ENCODE measurements around the gene CAPRIN2. TPM values are rescaled to one million over a fixed set of nuclear protein-coding genes. Genes with fewer than 3 reads are reported as not detected.

CAPRIN2 gene
- total and polyA plus RNA-seq, 2 of the 8 experiments (the other 6 are each of a cell fraction or from before 2014, with no cell fraction given) = 24.8 to 52.0 TPM

- Histone ChIP-seq H3K23me2 (ENCODE audit: low read depth, low read length) (no peaks in the 10 kb centered on the region), H2AK5ac (ENCODE audit: low read depth, low read length) (no peak overlapping the region), H3K18ac (ENCODE audit: extremely low read depth, low read length) (no peak overlapping the region), H4K8ac (ENCODE audit: extremely low read depth, insufficient read depth, low read length) (no peak overlapping the region), H3K9ac (replicated peaks in 1 of 4; ENCODE audit: extremely low read depth in 1 of 4, low read depth in 3 of 4, low read length in 3 of 4) (no peak overlapping the region), H3K14ac (ENCODE audit: insufficient read length) (no peak overlapping the region), H4K5ac (ENCODE audit: insufficient read length, low read depth, low read length) (no peak overlapping the region), H2BK12ac (ENCODE audit: low read depth, low read length) (no peak overlapping the region), H3K56ac (replicated peaks; ENCODE audit: insufficient read length, low read depth, low read length) (no peak overlapping the region), H3K9me3 (ENCODE audit: insufficient read depth in 2 of 2, low read depth in 1 of 2, low read length in 1 of 2) (no peaks in the 10 kb centered on the region), H2BK5ac (ENCODE audit: low read depth, low read length) (no peak overlapping the region), H3K4me3 (ENCODE audit: extremely low read depth in 1 of 4, insufficient read depth in 2 of 4, low read depth in 3 of 4, low read length in 4 of 4) (no peak overlapping the region), H3K4me2 (ENCODE audit: insufficient read depth in 1 of 2, low read depth in 2 of 2, low read length in 2 of 2) (no peak overlapping the region), H3K79me2 (ENCODE audit: control insufficient read depth in 1 of 2, insufficient read depth in 2 of 2, low read length in 2 of 2) (peaks cover 0 to 14% of the 10 kb centered on the region in 2 experiments; a peak in 2 of 4 replicates), H4K91ac (replicated peaks; ENCODE audit: insufficient read length, low read length) (no peak overlapping the region), H3K4ac (replicated peaks; ENCODE audit: insufficient read length, low read depth, low read length) (no peak overlapping the region), H3K27me3 (replicated peaks in 1 of 4; ENCODE audit: control insufficient read depth in 3 of 4, extremely low read depth in 1 of 4, insufficient read depth in 3 of 4, low read length in 3 of 4) (no peaks in the 10 kb centered on the region), H2AFZ (ENCODE audit: low read length) (no peak overlapping the region), H3K36me3 (ENCODE audit: control insufficient read depth in 2 of 4, insufficient read depth in 4 of 4, low read length in 3 of 4) (peaks cover 6 to 68% (median 19%) of the 10 kb centered on the region in 4 experiments; a peak in 7 of 8 replicates), H2BK15ac (ENCODE audit: low read length) (no peak overlapping the region), H3K23ac (ENCODE audit: insufficient read length) (no peak overlapping the region), H3K79me1 (ENCODE audit: low read depth, low read length) (no peaks in the 10 kb centered on the region), H2BK120ac (replicated peaks; ENCODE audit: low read depth, low read length) (no peak overlapping the region), H2BK20ac (ENCODE audit: low read length) (no peak overlapping the region), H4K20me1 (replicated peaks in 1 of 2; ENCODE audit: control insufficient read depth in 1 of 2, insufficient read depth in 2 of 2, low read length in 2 of 2) (no peaks in the 10 kb centered on the region), H3K27ac (ENCODE audit: low read depth, low read length) (no peak overlapping the region), H3K4me1 (replicated peaks in 1 of 4; ENCODE audit: control insufficient read depth in 3 of 4, insufficient read depth in 4 of 4, low read length in 3 of 4) (no peaks in the 10 kb centered on the region)
- TF ChIP-seq JUND (IDR thresholded peaks at IDR 0.05; ENCODE audit: low read length) (no peak), NANOG (IDR thresholded peaks at IDR 0.05; ENCODE audit: insufficient read depth, low read depth, low read length, poor library complexity, severe bottlenecking) (no peak), SIN3A (conservative IDR thresholded peaks at IDR 0.05 in 1 of 2, IDR thresholded peaks at IDR 0.05 in 1 of 2; ENCODE audit: low read depth in 1 of 2, low read length in 2 of 2) (no peak)
- TF ChIP-seq, protein P1, sequence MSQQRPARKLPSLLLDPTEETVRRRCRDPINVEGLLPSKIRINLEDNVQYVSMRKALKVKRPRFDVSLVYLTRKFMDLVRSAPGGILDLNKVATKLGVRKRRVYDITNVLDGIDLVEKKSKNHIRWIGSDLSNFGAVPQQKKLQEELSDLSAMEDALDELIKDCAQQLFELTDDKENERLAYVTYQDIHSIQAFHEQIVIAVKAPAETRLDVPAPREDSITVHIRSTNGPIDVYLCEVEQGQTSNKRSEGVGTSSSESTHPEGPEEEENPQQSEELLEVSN (IDR thresholded peaks at IDR 0.05) = no peak
- no peak for FAIRE-seq
- no peak for DNase-seq (ENCODE audit: low read depth in 1 of 2, low spot score in 2 of 2)
- CTCF ChIA-PET (ENCODE audit: partially characterized antibody) = interaction anchor here (1.5 kb wide), 1 partner anchor 9 kb away, joined by 3 read pairs; no protein-coding TSS in a partner anchor
- POLR2A ChIA-PET (ENCODE audit: partially characterized antibody) = interaction anchor here (0.9 to 1.0 kb wide), 2 partner anchors 21 to 25 kb away, joined by 3 to 5 read pairs; no protein-coding TSS in a partner anchor
- WGBS, 2 experiments (ENCODE audit: extremely low coverage in 1 of 2, insufficient coverage in 1 of 2, insufficient read length in 1 of 2, insufficient replicate concordance in 2 of 2, low coverage in 1 of 2, low lambda C conversion rate in 2 of 2, missing lambda C conversion rate in 1 of 2) = 89% methylated on average over 2 of the region's 2 CpGs; no CpG with 5 or more reads in 1 of the 2 experiments
Measured at GRCh38 chr12:30730011-30730410, 24.7 kb downstream of the CAPRIN2 start.

All from H1 (cell line).